Panc1 (cell line): ENCODE measurements around the gene NPPA. TPM values are rescaled to one million over a fixed set of nuclear protein-coding genes. Genes with fewer than 3 reads are reported as not detected.

Experiments used
- ATAC-seq: fragments of 200-7000 bp; cut with Tn5 transposase; 2 replicates; pipeline ENCODE4 v1.9.1; 2020; ENCODE audit warnings: mild to moderate bottlenecking, moderate library complexity
- BruUV-seq: library from RNA; stranded (reverse); fragments of 400-500 nt; replicated peaks from 2 replicates; lab custom pipeline; 2021; lab: Mats Ljungman, UMichigan
- CTCF ChIA-PET: fragments of 300-600 bp; sonication (Branson Sonifier 250); formaldehyde crosslinking; loops from one replicate; lab custom pipeline; 2022; ENCODE audit warnings: antibody characterized with exemption; lab: Charles Lee
- POLR2A ChIA-PET: fragments of 300-600 bp; sonication (Branson Sonifier 250); formaldehyde crosslinking; loops from one replicate; lab custom pipeline; 2022; ENCODE audit warnings: antibody characterized with exemption; lab: Charles Lee
- DNase-seq: peaks from one replicate; pipeline ENCODE4 v3.0.0-alpha.2; 2010; ENCODE audit warnings: low read depth, low spot score
- H3K27ac ChIP-seq: 2 replicates; pipeline ENCODE4 v1.5.1; 2011; ENCODE audit warnings: mild to moderate bottlenecking, low read length, inconsistent platforms
- H3K27me3 ChIP-seq: fragments of 200-500 bp; sonication (Bioruptor generic); 2 replicates; pipeline ENCODE4 v1.6.0; 2014; ENCODE audit warnings: low read length, inconsistent platforms; ENCODE audit not compliant: control insufficient read depth, insufficient read depth
- H3K36me3 ChIP-seq: fragments of 200-500 bp; sonication (Bioruptor generic); 2 replicates; pipeline ENCODE4 v1.5.1; 2014; ENCODE audit warnings: inconsistent platforms, mild to moderate bottlenecking, low read length, moderate library complexity; ENCODE audit not compliant: control insufficient read depth, insufficient read depth
- H3K4me1 ChIP-seq: 2 replicates; pipeline ENCODE4 v1.5.1; 2011; ENCODE audit warnings: inconsistent platforms, mild to moderate bottlenecking, low read length, moderate library complexity; ENCODE audit not compliant: control insufficient read depth, insufficient read depth
- H3K4me3 ChIP-seq, 2 experiments: 2 replicates each; pipeline ENCODE4 v1.5.1; 2011 to 2012; ENCODE audit warnings: low read depth in 2 of 2, low read length in 2 of 2, mild to moderate bottlenecking in 2 of 2, inconsistent platforms in 1 of 2, moderate library complexity in 1 of 2
- H3K9me3 ChIP-seq: fragments of 200-500 bp; sonication (Bioruptor generic); 2 replicates; pipeline ENCODE4 v1.5.1; 2014; ENCODE audit warnings: low read depth, mild to moderate bottlenecking, inconsistent platforms, low read length, moderate library complexity; ENCODE audit not compliant: control insufficient read depth, insufficient read depth
- CTCF ChIP-seq: fragments of 450-650 bp; IDR thresholded peaks from 2 replicates; pipeline ENCODE4 v1.5.1; 2017; ENCODE audit warnings: mild to moderate bottlenecking
- POLR2AphosphoS5 ChIP-seq: IDR thresholded peaks from 2 replicates; pipeline ENCODE4 v1.6.1; 2012; ENCODE audit warnings: mild to moderate bottlenecking, low read depth, low read length, moderate library complexity
- SIN3A ChIP-seq: IDR thresholded peaks from 2 replicates; pipeline ENCODE4 v1.6.1; 2012; ENCODE audit warnings: low read depth, mild to moderate bottlenecking, low read length, moderate library complexity, borderline replicate concordance; ENCODE audit not compliant: insufficient read depth
- TCF7L2 ChIP-seq: IDR thresholded peaks from 2 replicates; pipeline ENCODE4 v1.6.1; 2011; ENCODE audit warnings: mild to moderate bottlenecking, low read depth, low read length, inconsistent platforms
- in situ Hi-C: cut with HindIII; loops from 2 replicates; pipeline ENCODE4 v1.10.0; 2016; ENCODE audit warnings: low sequenced_read_pairs, low pct_unique_long_range_greater_than_20kb
- intact Hi-C: fragments of 100-400 bp; cut with micrococcal nuclease; formaldehyde crosslinking; loops from one replicate; pipeline ENCODE4 v1.10.0; 2022; ENCODE audit not compliant: unreplicated experiment
- total RNA-seq: library from RNA; stranded (reverse); gene quantifications from one replicate; pipeline ENCODE4 v1.2.1, GENCODE V29; 2021; ENCODE audit not compliant: unreplicated experiment
- TF ChIP-seq, protein P1 (sequence below), 2 experiments: IDR thresholded peaks; 2 replicates each; pipeline ENCODE4 v1.6.1; 2011 to 2012; ENCODE audit warnings: low read depth in 2 of 2, control low read depth in 1 of 2, low read length in 1 of 2, mild to moderate bottlenecking in 1 of 2, moderate library complexity in 1 of 2; ENCODE audit not compliant: insufficient read depth in 1 of 2

Gene NPPA
- total RNA-seq, 1 experiment from 2014 or later, result not detected

GRCh38 chr1:11831945-11832725, 15.4 kb downstream of the NPPA start:
- ChIA-PET POLR2A (interaction anchor here (0.5 kb wide), 1 partner anchor 21 kb away, joined by 3 read pairs; no protein-coding TSS in a partner anchor), CTCF (no interaction called here)
- intact Hi-C loops (no loop called here), in situ Hi-C loops (no loop called here)
- ATAC-seq (no peak), DNase-seq (no peak)
- TF ChIP-seq, protein P1, sequence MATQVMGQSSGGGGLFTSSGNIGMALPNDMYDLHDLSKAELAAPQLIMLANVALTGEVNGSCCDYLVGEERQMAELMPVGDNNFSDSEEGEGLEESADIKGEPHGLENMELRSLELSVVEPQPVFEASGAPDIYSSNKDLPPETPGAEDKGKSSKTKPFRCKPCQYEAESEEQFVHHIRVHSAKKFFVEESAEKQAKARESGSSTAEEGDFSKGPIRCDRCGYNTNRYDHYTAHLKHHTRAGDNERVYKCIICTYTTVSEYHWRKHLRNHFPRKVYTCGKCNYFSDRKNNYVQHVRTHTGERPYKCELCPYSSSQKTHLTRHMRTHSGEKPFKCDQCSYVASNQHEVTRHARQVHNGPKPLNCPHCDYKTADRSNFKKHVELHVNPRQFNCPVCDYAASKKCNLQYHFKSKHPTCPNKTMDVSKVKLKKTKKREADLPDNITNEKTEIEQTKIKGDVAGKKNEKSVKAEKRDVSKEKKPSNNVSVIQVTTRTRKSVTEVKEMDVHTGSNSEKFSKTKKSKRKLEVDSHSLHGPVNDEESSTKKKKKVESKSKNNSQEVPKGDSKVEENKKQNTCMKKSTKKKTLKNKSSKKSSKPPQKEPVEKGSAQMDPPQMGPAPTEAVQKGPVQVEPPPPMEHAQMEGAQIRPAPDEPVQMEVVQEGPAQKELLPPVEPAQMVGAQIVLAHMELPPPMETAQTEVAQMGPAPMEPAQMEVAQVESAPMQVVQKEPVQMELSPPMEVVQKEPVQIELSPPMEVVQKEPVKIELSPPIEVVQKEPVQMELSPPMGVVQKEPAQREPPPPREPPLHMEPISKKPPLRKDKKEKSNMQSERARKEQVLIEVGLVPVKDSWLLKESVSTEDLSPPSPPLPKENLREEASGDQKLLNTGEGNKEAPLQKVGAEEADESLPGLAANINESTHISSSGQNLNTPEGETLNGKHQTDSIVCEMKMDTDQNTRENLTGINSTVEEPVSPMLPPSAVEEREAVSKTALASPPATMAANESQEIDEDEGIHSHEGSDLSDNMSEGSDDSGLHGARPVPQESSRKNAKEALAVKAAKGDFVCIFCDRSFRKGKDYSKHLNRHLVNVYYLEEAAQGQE (IDR thresholded peaks at IDR 0.05; ENCODE audit: insufficient read depth in 1 of 2, low read depth in 2 of 2, low read length in 1 of 2), result no peak
- TF ChIP-seq POLR2AphosphoS5 (no peak), CTCF (no peak), TCF7L2 (no peak), SIN3A (no peak)
- Histone ChIP-seq H3K27ac (no peak overlapping the region), H3K4me3 (no peak overlapping the region), H3K4me1 (no peaks in the 10 kb centered on the region), H3K9me3 (no peaks in the 10 kb centered on the region), H3K36me3 (peaks cover 5% of the 10 kb centered on the region), H3K27me3 (no peaks in the 10 kb centered on the region)
- no TSS peak for BruUV-seq

GRCh38 chr1:11828511-11828910, 19.1 kb downstream of the NPPA start:
- H3K4me1 ChIP-seq, result no peaks in the 10 kb centered on the region
- CTCF ChIA-PET, result no interaction called here
- no TSS peak for BruUV-seq
- H3K36me3 ChIP-seq, result peaks cover 5% of the 10 kb centered on the region
- POLR2A ChIA-PET, result no interaction called here
- H3K4me3 ChIP-seq, result no peak overlapping the region
- H3K27me3 ChIP-seq, result no peaks in the 10 kb centered on the region
- no peak overlapping the region for H3K27ac ChIP-seq
- in situ Hi-C loops (no loop called here), intact Hi-C loops (no loop called here)
- no peaks in the 10 kb centered on the region for H3K9me3 ChIP-seq
- TF ChIP-seq SIN3A, result no peak
- TF ChIP-seq POLR2AphosphoS5, result no peak
- TF ChIP-seq CTCF, result no peak
- TF ChIP-seq, protein P1 (IDR thresholded peaks at IDR 0.05; ENCODE audit: insufficient read depth in 1 of 2, low read depth in 2 of 2, low read length in 1 of 2), result no peak
- TF ChIP-seq TCF7L2, result no peak
- ATAC-seq, result no peak
- DNase-seq, result no peak
